HCT116 (cell line): ENCODE data around the gene PPP1R10. TPM values are rescaled to one million over a fixed set of nuclear protein-coding genes. Genes with fewer than 3 reads are reported as not detected.
"Not testable (repeated sequence)": the region's sequence is repeated elsewhere in the genome, so short reads cannot be mapped to it uniquely, and the experiment has no call there.

Experiments
- ATAC-seq: fragments of 200-7000 bp; cut with Tn5 transposase; 2 replicates; pipeline ENCODE4 v1.9.1; 2020; ENCODE audit warnings: mild to moderate bottlenecking, moderate library complexity
- BruUV-seq: library from RNA; stranded (reverse); fragments of 400-500 nt; replicated peaks from 2 replicates; lab custom pipeline; 2021; lab: Mats Ljungman, UMichigan
- CTCF ChIA-PET: fragments of 300-600 bp; sonication (Branson Sonifier 250); formaldehyde crosslinking; loops from one replicate; lab custom pipeline; 2021; ENCODE audit warnings: antibody characterized with exemption; lab: Charles Lee
- POLR2A ChIA-PET: fragments of 300-600, 350-600 bp; sonication (Branson Sonifier 250); formaldehyde crosslinking; loops from one replicate; lab custom pipeline; 2021; ENCODE audit warnings: antibody characterized with exemption; lab: Charles Lee
- RAD21 ChIA-PET, 2 experiments: fragments of 300-600 bp; sonication (Branson Sonifier 250); formaldehyde crosslinking; loops; one replicate each; lab custom pipeline; 2023; ENCODE audit warnings: low total read pairs in 2 of 2; ENCODE audit not compliant: uncharacterized antibody in 2 of 2, unreplicated experiment in 2 of 2, low non-redundant PET in 1 of 2; lab: Charles Lee
- DNase-seq: peaks from one replicate; pipeline ENCODE4 v3.0.0-alpha.2; 2010; ENCODE audit warnings: low read depth, low spot score
- H2AFZ ChIP-seq: fragments of 200-600 bp; shearing (Covaris generic), sonication (generic); 2 replicates; pipeline ENCODE4 v1.6.1; 2017; ENCODE audit warnings: low read depth, mixed run types, mixed read lengths, antibody characterized with exemption, low read length; ENCODE audit not compliant: poor library complexity, severe bottlenecking
- H3K27ac ChIP-seq: 2 replicates; pipeline ENCODE4 v1.5.1; 2012; ENCODE audit warnings: low read depth, low read length
- H3K27me3 ChIP-seq: fragments of 200-600 bp; sonication (generic); 2 replicates; pipeline ENCODE4 v1.6.1; 2016; ENCODE audit warnings: mixed run types, low read length, mixed read lengths; ENCODE audit not compliant: insufficient read depth
- H3K36me3 ChIP-seq, 2 experiments: fragments of 200-500 bp in 1 of 2; fragments of 200-600 bp in 1 of 2; sonication (Bioruptor generic) in 1 of 2; sonication (generic) in 1 of 2; 2 replicates each; pipeline versions ENCODE4 v1.5.1 to v1.6.1; 2014 to 2016; ENCODE audit warnings: low read length in 2 of 2, inconsistent platforms in 1 of 2, mixed read lengths in 1 of 2, mixed run types in 1 of 2; ENCODE audit not compliant: insufficient read depth in 2 of 2, control insufficient read depth in 1 of 2
- H3K4me1 ChIP-seq, 2 experiments: fragments of 200-600 bp in 1 of 2; sonication (generic) in 1 of 2; 2 replicates each; pipeline versions ENCODE4 v1.5.1 to v1.6.1; 2012 to 2017; ENCODE audit warnings: low read length in 2 of 2, inconsistent platforms in 1 of 2, mild to moderate bottlenecking in 1 of 2, mixed read lengths in 1 of 2, mixed run types in 1 of 2, moderate library complexity in 1 of 2; ENCODE audit not compliant: insufficient read depth in 2 of 2, control insufficient read depth in 1 of 2
- H3K4me2 ChIP-seq: fragments of 200-600 bp; sonication (generic); 2 replicates; pipeline ENCODE4 v1.6.1; 2017; ENCODE audit warnings: mixed run types, low read length, mixed read lengths
- H3K4me3 ChIP-seq, 2 experiments: fragments of 200-600 bp in 1 of 2; sonication (generic) in 1 of 2; replicated peaks in 1 of 2; 2 replicates each; pipeline ENCODE4 v1.5.1; 2011 to 2016; ENCODE audit warnings: low read length in 2 of 2, control low read depth in 1 of 2, low read depth in 1 of 2, mild to moderate bottlenecking in 1 of 2, mixed read lengths in 1 of 2, mixed run types in 1 of 2
- H3K79me2 ChIP-seq: fragments of 200-600 bp; sonication (generic); 2 replicates; pipeline ENCODE4 v1.6.1; 2017; ENCODE audit warnings: mild to moderate bottlenecking, mixed run types, low read length, moderate library complexity, mixed read lengths; ENCODE audit not compliant: insufficient read depth
- H3K9ac ChIP-seq: fragments of 200-600 bp; sonication (generic); 2 replicates; pipeline ENCODE4 v1.6.1; 2016; ENCODE audit warnings: low read length, mixed read lengths
- H3K9me2 ChIP-seq: fragments of 200-600 bp; sonication (generic), shearing (Covaris generic); 2 replicates; pipeline ENCODE4 v1.6.1; 2017; ENCODE audit warnings: mixed run types, mild to moderate bottlenecking, moderate library complexity; ENCODE audit not compliant: insufficient read depth
- H3K9me3 ChIP-seq, 2 experiments: fragments of 200-500 bp in 1 of 2; fragments of 200-600 bp in 1 of 2; sonication (Bioruptor generic) in 1 of 2; sonication (generic) in 1 of 2; 2 replicates each; pipeline ENCODE4 v1.6.1; 2014 to 2017; ENCODE audit warnings: low read length in 2 of 2, mixed read lengths in 2 of 2, inconsistent platforms in 1 of 2, low read depth in 1 of 2, mild to moderate bottlenecking in 1 of 2, mixed run types in 1 of 2, moderate library complexity in 1 of 2; ENCODE audit not compliant: control insufficient read depth in 1 of 2, insufficient read depth in 1 of 2
- H4K20me1 ChIP-seq: fragments of 200-600 bp; sonication (generic), shearing (Covaris generic); 2 replicates; pipeline ENCODE4 v1.6.1; 2017; ENCODE audit warnings: mixed run types, mild to moderate bottlenecking, moderate library complexity; ENCODE audit not compliant: insufficient read depth
- FOSL1 ChIP-seq: IDR thresholded peaks from 2 replicates; pipeline ENCODE4 v1.6.1; 2012; ENCODE audit warnings: low read depth
- POLR2A ChIP-seq: IDR thresholded peaks from 2 replicates; pipeline ENCODE4 v1.7.0; 2011; ENCODE audit warnings: borderline replicate concordance; ENCODE audit not compliant: insufficient read depth, insufficient read length; ENCODE audit errors: extremely low read depth
- SIN3A ChIP-seq: IDR thresholded peaks from 2 replicates; pipeline ENCODE4 v1.6.1; 2012; ENCODE audit warnings: low read depth
- SRF ChIP-seq: IDR thresholded peaks from 2 replicates; pipeline ENCODE4 v1.6.1; 2012; ENCODE audit warnings: low read depth
- YY1 ChIP-seq: IDR thresholded peaks from 2 replicates; pipeline ENCODE4 v1.6.1; 2011; ENCODE audit warnings: low read length, low read depth, moderate library complexity, mild to moderate bottlenecking; ENCODE audit not compliant: insufficient replicate concordance; ENCODE audit errors: extremely low read depth
- ZBTB33 ChIP-seq: IDR thresholded peaks from 2 replicates; pipeline ENCODE4 v1.6.1; 2011; ENCODE audit warnings: mild to moderate bottlenecking, low read length, moderate library complexity; ENCODE audit not compliant: insufficient replicate concordance; ENCODE audit errors: extremely low read depth
- ZNF274 ChIP-seq: fragments of 200-500 bp; sonication (Bioruptor generic); IDR thresholded peaks from 2 replicates; pipeline ENCODE4 v1.6.1; 2014; ENCODE audit warnings: mild to moderate bottlenecking, low read depth, low read length, inconsistent platforms
- intact Hi-C: fragments of 100-400 bp; cut with micrococcal nuclease; formaldehyde crosslinking; loops from 2 replicates; pipeline ENCODE4 v1.10.0; 2022
- total RNA-seq: library from RNA; stranded (reverse); gene quantifications from one replicate; pipeline ENCODE4 v1.2.1, GENCODE V29; 2021; ENCODE audit not compliant: unreplicated experiment
- TF ChIP-seq, protein P1 (sequence below): IDR thresholded peaks from 2 replicates; pipeline ENCODE4 v1.6.1; 2012

Gene PPP1R10
- total RNA-seq, 1 experiment from 2014 or later, result 104 TPM

- TF ChIP-seq ZBTB33 (no peak), ZNF274 (no peak), SIN3A (no peak), YY1 (no peak), FOSL1 (no peak), POLR2A (no peak), SRF (no peak)
- TF ChIP-seq, protein P1, sequence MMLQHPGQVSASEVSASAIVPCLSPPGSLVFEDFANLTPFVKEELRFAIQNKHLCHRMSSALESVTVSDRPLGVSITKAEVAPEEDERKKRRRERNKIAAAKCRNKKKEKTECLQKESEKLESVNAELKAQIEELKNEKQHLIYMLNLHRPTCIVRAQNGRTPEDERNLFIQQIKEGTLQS, result no peak
These were observed 48.1 kb upstream of the PPP1R10 start (continued) for GRCh38 chr6:30664994-30665767.

- ATAC-seq, result not testable (repeated sequence)
These were observed 40.9 kb upstream of the PPP1R10 start for GRCh38 chr6:30657922-30658321.

More at GRCh38 chr6:30657922-30658321, 40.9 kb upstream of the PPP1R10 start:
- intact Hi-C loops, H3K27me3 ChIP-seq, H3K9me3 ChIP-seq, H3K4me2 ChIP-seq, H3K4me1 ChIP-seq, H3K79me2 ChIP-seq, H3K9ac ChIP-seq, DNase-seq, CTCF ChIA-PET, H2AFZ ChIP-seq, POLR2A ChIA-PET, BruUV-seq, RAD21 ChIA-PET, H4K20me1 ChIP-seq, H3K9me2 ChIP-seq, H3K27ac ChIP-seq, H3K4me3 ChIP-seq: not testable (repeated sequence)
- peaks cover 38 to 68% of the 10 kb centered on the region in 2 experiments; a peak in 3 of 4 replicates for H3K36me3 ChIP-seq
